Subcutaneous adipose tissue (tissue), 4 donors: ENCODE measurements around the gene VRTN. TPM values are rescaled to one million over a fixed set of nuclear protein-coding genes. Genes with fewer than 3 reads are reported as not detected.

ENCODE experiments used
- CTCF ChIP-seq: fragments of 450-650 bp; IDR thresholded peaks from one replicate; pipeline ENCODE4 v1.5.1; 2016; ENCODE audit warnings: low read depth, mild to moderate bottlenecking, control low read depth, antibody characterized with exemption, moderate library complexity
- total RNA-seq, 4 donors: library from RNA; depleted of rRNA; stranded (reverse); fragments of >200 nt; gene quantifications; one replicate each; pipeline ENCODE4 v1.1.0, GENCODE V29; 2016

The VRTN gene
- total RNA-seq, 4 donors from 2014 or later: not detected

DNA sequence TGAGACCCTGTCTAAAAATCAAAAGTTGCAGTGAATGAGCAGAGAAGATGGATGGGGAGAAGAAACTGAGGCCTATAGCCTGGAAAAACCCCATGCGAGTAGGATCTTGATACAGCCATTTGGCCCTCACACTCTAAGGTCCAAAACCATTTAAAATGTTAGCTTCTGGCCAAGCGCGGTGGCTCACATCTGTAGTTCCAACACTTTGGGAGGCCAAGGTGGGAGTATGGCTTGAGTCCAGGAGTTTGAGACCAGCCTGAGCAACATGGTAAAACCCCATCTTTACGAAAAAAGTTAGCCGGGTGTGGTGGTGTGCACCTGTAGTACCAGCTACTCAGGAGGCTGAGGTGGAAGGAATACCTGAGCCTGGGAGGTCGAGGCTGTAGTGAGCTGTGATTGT, 19.8 kb downstream of the VRTN start:
- TF ChIP-seq CTCF: no peak

DNA sequence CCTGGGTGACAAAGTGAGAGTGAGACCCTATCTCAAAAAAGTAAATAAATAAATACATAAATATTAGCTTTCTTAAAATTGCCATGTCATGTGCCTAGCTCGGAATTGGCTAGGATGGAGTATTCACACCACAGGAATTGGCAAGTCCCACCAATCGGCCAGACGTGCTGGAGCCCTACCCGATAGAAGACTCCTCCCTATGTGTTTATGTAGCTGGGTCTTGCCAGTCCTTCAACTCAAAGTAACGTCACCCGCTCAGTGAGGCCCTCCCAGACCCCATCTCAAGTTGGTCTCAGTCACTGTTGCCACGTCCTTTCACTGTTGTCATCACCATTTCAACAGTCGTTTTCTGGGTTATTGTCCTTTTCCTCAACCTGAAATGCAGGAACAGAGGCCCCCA, 20.2 kb downstream of the VRTN start:
- TF ChIP-seq CTCF: no peak

- TF ChIP-seq CTCF: no peak
Measured at GRCh38 chr14:74377976-74378690, 29.9 kb downstream of the VRTN start.

DNA sequence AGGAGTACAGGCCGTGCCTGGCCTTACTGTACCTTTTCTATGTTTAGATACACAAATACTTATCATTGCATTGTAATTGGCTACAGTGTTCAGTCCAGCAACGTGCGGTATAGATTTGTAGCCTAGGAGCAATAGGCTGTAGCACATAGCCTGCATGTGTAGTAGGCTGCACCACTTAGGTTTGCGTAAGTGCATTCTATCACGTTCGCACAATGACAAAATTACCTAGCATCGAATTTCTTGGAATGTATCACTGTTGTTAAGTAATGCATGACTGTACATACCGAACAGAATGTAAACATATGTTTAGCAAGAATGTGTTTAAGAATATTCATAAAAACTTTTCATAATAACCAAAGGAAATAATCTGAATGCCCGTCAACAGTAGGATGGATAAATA, 31.9 kb downstream of the VRTN start:
- no peak for TF ChIP-seq CTCF

DNA sequence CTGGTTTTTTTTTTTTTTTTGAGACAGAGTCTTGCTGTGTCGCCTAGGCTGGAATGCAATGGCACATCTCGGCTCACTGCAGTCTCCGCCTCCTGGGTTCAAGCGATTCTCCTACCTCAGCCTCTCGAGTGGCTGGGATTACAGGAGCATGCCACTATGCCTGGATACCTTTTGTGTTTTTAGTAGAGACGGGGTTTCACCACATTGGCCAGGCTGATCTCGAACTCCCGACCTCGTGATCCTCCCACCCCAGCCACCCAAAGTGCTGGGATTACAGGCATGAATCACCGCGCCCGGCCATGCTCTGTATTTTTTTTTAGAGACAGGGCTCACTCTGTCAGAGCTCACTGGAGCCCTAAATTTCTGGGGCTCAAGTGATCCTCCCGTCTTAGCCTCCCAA, 32.6 kb downstream of the VRTN start:
- no peak for TF ChIP-seq CTCF

GRCh38 chr14:74382231-74382630, 34.0 kb downstream of the VRTN start:
- TF ChIP-seq CTCF: no peak

GRCh38 chr14:74389980-74390379, 41.7 kb downstream of the VRTN start:
- TF ChIP-seq CTCF: no peak
